NCI-H69 (cell line): Measurements from ENCODE around the gene SDK1.
"Not testable (repeated sequence)": the region's sequence is repeated elsewhere in the genome, so short reads cannot be mapped to it uniquely, and the experiment has no call there.

Experiments used
- DNase-seq: peaks from one replicate; lab custom pipeline; 2025; lab: John Stamatoyannopoulos, UW

Gene SDK1

GRCh38 chr7:3957472-3958108, 656.5 kb downstream of the SDK1 start:
- no peak for DNase-seq

GRCh38 chr7:3958109-3958483, 657.0 kb downstream of the SDK1 start:
- DNase-seq, result no peak

DNA sequence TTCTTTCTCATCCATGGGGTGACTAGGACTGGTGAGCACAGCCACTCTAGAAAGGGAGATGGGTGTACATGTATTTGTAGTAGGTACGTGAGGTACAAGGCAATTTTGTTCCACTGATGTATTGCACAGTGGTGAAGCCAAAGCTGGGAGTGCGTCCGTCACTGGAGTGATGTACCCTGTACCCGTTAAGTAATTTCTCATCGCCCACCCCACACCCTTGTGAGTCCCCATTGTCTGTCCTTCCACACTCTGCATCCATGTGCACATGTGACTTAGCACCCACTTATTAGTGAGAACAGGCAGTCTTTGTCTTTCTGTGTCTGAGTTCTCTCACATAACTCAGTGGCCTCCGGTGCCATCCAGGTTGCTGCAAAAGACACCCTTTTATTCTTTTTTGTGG, 658.3 kb downstream of the SDK1 start:
- DNase-seq, result no peak

DNA sequence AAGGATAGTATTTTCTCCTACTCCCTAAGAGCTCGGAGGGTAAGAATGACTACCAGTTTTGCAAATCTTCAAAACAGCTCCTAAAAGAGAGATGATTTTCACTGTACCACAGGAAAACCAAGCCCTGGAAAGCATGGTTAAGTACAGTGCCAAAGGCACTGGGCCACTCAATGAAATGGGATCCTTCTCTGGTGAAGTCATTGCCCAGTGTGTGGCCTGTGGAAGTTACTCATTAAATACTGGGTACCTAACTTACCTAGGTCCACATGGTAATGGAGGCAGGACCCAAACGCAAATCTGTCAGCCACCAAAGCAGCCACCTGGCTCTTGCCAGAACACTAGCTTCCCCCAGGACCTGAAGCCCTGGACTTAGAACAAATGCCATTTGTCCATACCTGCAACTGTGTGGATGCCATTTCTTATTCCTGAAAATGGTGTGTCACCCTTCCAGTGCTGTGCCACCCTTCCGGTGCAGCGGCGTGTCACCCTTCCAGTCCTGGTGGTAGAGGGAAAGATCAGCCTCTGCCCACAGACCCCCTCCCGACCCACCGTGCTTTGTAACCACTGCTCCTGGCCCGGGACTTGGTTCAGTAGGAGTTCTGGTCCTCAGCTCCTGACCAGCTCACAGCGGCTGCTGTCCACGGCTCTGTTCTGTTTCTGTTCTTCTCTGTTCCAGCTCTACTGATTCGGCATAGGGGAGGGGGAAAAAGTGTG, 659.2 kb downstream of the SDK1 start:
- DNase-seq, result no peak

- no peak for DNase-seq
Measured at GRCh38 chr7:3960942-3961341, 659.9 kb downstream of the SDK1 start.

DNA sequence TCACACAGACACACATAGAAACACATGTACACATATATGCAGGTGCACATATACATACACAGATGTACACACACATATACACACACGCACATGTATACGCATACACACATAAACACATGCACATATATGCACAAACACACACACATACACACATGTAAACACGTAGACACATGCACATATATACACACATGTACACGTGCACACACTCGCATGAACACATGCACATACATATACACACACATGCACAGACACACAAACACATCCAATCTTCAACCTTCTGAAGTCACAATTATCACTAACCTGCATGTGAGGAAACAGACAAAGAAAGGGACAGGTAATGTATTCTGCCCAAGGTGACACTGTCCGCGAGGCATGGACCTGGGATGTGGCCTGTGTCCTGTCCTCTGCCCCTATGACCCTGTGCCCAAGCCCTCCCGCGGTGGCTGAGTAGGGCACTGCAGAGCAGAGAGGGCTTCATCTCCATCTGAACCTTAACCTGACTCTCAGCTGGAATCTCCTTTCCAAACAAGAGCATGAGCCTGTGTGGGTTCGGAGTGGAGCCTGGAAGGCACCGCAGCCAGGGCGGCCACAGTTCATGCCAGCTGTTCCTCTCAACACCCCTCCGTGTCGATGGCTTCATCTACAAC, 660.9 kb downstream of the SDK1 start:
- DNase-seq, result no peak

DNA sequence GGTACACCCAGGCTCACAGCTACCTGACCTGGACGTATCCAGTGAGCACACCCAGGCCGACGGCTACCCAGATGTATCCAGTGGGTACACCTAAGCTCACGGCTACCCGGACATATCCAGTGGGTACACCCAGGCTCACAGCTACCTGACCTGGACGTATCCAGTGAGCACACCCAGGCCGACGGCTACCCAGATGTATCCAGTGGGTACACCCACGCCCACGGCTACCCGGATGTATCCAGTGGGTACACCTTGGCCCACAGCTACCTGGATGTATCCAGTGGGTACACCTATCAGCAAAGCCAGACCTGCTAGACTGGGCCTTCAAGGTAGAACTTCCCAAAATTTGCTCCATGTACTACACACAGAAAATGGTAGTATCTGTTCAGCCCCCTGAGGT, 662.7 kb downstream of the SDK1 start:
- not testable (repeated sequence) for DNase-seq

GRCh38 chr7:3964980-3965606, 664.0 kb downstream of the SDK1 start:
- no peak for DNase-seq

DNA sequence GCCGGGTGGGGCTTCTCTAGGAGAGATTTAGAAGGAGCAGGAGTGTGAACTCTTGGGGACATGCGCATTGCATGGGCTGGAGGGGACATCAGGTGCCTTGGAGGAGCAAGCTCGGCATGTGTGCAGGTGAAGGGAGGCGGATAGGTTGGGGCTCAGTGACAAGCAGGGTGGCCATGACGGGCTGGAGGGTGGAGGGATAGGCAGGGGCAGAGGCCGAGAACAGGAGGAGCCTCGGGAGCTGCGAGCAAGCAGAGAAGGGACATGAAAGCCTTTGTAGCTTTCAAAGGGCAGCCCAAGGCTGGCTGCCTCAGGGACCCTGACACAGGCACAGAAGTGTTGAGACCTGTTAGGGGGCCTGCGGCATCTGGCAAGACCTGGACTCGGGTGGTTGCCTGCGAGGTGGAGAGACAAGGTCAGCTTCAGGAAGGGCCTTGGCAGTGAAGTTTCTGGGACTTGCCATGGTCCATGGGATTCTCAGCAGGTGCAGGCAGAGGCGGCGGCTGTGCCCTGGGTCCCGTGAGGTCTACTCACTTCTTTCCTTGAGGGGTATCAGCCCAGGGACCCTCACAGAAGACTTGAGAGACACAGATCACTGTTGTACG, 664.8 kb downstream of the SDK1 start:
- DNase-seq, result no peak

DNA sequence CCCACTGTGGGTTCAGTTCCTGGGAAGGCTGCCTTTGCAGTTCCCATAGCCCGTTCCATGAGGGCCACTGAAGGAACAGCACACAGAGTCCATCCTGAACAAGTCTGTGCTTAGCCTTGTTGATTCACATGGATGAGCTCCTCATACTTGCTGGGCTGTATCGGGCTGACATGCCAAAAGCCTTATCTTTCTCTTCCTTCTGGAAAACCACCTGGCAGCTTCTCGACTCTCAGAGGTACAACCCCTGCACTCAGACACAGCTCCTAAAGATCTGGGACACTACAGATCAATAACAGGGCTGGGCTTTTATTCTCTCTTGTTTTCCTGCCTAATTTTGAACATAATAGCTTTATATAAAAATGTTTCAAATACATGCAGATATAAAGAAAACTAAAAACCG, 667.2 kb downstream of the SDK1 start:
- no peak for DNase-seq

DNA sequence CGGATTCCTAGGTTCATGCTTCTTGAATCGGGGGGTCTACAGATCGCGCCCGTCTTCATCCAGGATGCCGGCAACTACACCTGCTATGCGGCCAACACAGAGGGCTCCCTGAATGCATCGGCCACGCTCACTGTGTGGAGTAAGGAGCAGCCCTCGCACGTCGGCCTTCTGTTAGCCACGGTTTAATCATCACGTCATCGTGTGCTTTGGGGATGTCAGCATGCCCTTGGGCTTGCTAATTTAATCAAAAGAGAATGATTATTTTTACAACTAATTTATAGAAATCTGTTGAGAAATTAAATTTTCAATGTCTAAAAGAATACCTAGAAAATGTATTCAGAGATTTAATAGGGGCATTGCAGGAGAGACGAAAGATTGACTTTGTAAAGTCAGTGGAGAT, 668.2 kb downstream of the SDK1 start:
- no peak for DNase-seq

DNA sequence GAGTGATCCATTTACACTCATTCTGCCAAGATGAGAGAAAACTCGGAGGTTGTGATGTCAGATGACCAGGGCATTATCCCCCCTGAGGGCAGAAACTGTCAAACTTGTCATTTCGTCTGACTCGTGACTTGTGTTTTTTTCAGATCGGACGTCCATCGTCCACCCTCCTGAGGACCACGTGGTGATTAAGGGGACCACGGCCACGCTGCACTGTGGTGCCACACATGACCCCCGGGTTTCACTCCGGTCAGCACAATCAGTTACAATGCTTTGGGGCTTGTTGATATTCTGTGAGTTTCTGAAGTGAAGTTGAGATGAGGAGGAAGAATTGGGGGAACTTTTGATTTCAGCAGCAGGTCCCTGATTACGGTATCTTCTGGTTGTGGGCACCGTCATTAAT, 670.3 kb downstream of the SDK1 start:
- DNase-seq, result no peak

DNA sequence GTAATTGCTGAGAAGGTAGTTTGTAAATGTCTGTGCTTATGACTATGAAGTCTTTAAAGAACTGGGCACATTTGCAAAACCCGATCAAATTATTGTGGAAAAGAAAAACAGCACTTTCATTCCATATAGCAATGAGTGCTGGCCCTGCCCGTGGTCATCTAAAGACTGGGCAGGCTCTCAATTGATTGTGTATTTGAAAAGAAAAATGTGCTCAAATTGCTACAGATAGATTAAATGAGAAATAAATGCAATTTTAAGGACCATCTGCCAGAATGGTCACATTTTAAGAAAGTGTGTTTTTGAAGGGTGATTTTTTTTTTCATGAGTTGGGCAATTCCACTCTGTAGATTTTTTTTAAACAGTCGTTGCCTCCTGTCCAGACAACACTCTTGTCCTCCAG, 672.2 kb downstream of the SDK1 start:
- DNase-seq, result no peak

DNA sequence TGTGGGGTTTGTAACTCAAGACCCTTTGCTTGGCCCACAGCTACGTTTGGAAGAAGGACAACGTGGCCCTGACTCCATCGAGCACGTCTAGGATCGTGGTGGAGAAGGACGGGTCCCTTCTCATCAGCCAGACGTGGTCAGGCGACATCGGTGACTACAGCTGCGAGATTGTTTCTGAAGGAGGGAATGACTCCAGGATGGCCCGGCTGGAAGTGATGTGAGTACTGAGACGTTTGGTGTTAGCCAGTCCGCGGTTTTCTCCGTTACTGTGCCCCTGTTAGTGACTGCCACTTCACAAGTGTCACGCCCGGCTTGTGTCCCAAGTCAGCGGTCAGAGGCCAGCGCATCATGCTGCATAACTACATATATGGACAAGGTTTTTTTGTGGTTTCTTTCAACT, 673.3 kb downstream of the SDK1 start:
- no peak for DNase-seq

GRCh38 chr7:3975371-3975770, 674.3 kb downstream of the SDK1 start:
- DNase-seq, result no peak

GRCh38 chr7:3977391-3977790, 676.3 kb downstream of the SDK1 start:
- DNase-seq, result no peak

DNA sequence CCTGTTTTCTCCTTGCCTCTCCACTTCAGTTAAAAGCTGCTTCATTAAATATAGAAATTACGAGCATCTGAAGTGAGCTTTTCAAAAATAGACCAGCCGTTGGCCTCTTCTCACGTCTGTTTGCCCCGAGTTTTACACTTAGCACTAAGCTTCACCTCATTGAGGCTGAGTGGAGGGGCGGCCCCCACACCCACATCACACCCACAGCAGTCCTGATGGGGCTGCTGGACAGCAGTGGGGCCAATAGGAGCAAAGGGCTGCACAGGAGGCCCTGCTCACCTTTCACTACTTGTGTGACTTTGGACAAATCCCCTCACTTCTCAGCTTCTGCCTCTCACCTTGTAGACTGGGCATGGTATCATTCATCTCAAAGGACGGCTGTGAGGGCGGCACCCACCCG, 677.8 kb downstream of the SDK1 start:
- DNase-seq, result no peak

GRCh38 chr7:3979611-3980299, 678.7 kb downstream of the SDK1 start:
- DNase-seq, result peak; percentile 46

- DNase-seq, result no peak
Measured at GRCh38 chr7:3980300-3980643, 679.2 kb downstream of the SDK1 start.

DNA sequence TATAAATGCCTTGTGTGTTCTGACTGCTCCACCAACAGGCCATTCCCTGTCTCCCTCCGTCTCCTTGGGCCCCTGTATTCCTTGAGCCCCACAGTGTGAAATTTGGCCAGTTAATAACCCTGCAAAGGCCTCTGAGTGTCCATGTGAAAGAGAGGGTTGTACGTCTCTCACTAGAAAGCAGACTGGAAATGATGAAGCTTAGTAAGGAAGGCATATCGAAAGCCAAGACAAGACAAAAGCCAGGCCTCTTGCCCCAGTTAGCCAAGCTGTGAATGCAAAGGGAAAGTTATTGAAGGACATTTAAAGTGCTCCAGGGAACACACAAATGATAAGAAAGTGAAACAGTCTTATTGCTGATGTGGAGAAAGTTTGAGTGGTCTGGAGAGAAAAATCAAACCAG, 680.2 kb downstream of the SDK1 start:
- DNase-seq, result no peak

DNA sequence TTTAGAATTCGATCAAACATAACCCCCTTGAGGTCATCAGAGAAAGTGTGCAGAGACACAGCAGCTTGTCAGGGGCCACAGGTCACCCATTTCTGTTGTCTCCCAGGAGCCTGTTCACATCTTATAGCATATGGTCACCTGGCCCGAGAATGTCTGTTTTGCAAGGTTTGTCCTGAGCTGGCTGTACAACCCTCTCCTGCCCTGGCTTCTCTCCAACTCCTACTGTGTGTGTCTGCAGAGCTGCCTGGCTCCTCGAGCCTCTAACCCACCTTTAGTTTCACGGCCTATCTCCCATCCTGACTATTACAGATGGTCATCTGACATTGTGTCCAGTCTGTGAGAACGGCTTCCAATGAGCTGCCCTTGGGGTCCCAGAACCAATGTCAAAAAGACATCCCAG, 683.4 kb downstream of the SDK1 start:
- DNase-seq, result peak; percentile 60

GRCh38 chr7:3986927-3987326, 685.9 kb downstream of the SDK1 start:
- DNase-seq, result peak; percentile 12
